Neural progenitor cell (in vitro differentiated cells): ENCODE data around the gene ARF5. TPM values are rescaled to one million over a fixed set of nuclear protein-coding genes. Genes with fewer than 3 reads are reported as not detected.
A peak's percentile ranks its signal among the peaks of the same experiment; 100 is the strongest.

Source experiments
- DNase-seq: peaks from one replicate; pipeline ENCODE4 v3.0.0-alpha.2; 2016; ENCODE audit warnings: low spot score
- H2AFZ ChIP-seq: fragments of 200-600 bp; sonication (generic); replicated peaks from 2 replicates; pipeline ENCODE4 v1.6.1; 2016; ENCODE audit warnings: antibody characterized with exemption
- H3F3A ChIP-seq: fragments of 200-600 bp; sonication (generic); 2 replicates; pipeline ENCODE4 v1.6.1; 2016; ENCODE audit warnings: antibody characterized with exemption, low read depth
- H3K27ac ChIP-seq: fragments of 200-600 bp; sonication (generic); 2 replicates; pipeline ENCODE4 v1.5.1; 2016; ENCODE audit warnings: mild to moderate bottlenecking
- H3K27me3 ChIP-seq: fragments of 200-600 bp; sonication (generic); 2 replicates; pipeline ENCODE4 v1.6.1; 2016; ENCODE audit warnings: mild to moderate bottlenecking, moderate library complexity
- H3K36me3 ChIP-seq: fragments of 200-600 bp; sonication (generic); 2 replicates; pipeline ENCODE4 v1.5.1; 2016
- H3K4me1 ChIP-seq: fragments of 200-600 bp; sonication (generic); 2 replicates; pipeline ENCODE4 v1.6.1; 2016; ENCODE audit warnings: mixed run types
- H3K4me2 ChIP-seq: fragments of 200-600 bp; sonication (generic); 2 replicates; pipeline ENCODE4 v1.6.1; 2016
- H3K4me3 ChIP-seq: fragments of 200-600 bp; sonication (generic); 2 replicates; pipeline ENCODE4 v1.5.1; 2016
- H3K79me2 ChIP-seq: fragments of 200-600 bp; sonication (generic); 2 replicates; pipeline ENCODE4 v1.6.1; 2016; ENCODE audit warnings: low read depth
- H3K9ac ChIP-seq: fragments of 200-600 bp; sonication (generic); 2 replicates; pipeline ENCODE4 v1.6.1; 2016
- H3K9me3 ChIP-seq: fragments of 200-600 bp; sonication (generic); 2 replicates; pipeline ENCODE4 v1.5.1; 2016; ENCODE audit warnings: low read depth
- H4K20me1 ChIP-seq: fragments of 200-600 bp; sonication (generic); 2 replicates; pipeline ENCODE4 v1.6.1; 2016; ENCODE audit warnings: low read depth
- H3K27ac Mint-ChIP-seq: 3 replicates; pipeline ENCODE4 v1.8.0; 2021; ENCODE audit warnings: mixed read lengths
- H3K27me3 Mint-ChIP-seq: 2 replicates; pipeline ENCODE4 v1.8.0; 2022; ENCODE audit warnings: low read depth, mild to moderate bottlenecking, inconsistent platforms, moderate library complexity, mixed read lengths; ENCODE audit not compliant: insufficient read depth
- H3K36me3 Mint-ChIP-seq: 3 replicates; pipeline ENCODE4 v1.8.0; 2021; ENCODE audit warnings: mixed read lengths
- H3K4me1 Mint-ChIP-seq: 3 replicates; pipeline ENCODE4 v1.8.0; 2021; ENCODE audit warnings: mixed read lengths
- H3K4me3 Mint-ChIP-seq: 3 replicates; pipeline ENCODE4 v1.8.0; 2021; ENCODE audit warnings: mild to moderate bottlenecking, moderate library complexity, mixed read lengths
- H3K9me3 Mint-ChIP-seq: 3 replicates; pipeline ENCODE4 v1.8.0; 2020; ENCODE audit warnings: mixed read lengths
- EZH2 ChIP-seq: fragments of 200-600 bp; sonication (generic); IDR thresholded peaks from 2 replicates; pipeline ENCODE4 v1.6.1; 2017; ENCODE audit warnings: antibody characterized with exemption, mild to moderate bottlenecking, moderate library complexity
- EZH2phosphoT487 ChIP-seq: fragments of 200-600 bp; sonication (generic); IDR thresholded peaks from 2 replicates; pipeline ENCODE4 v1.6.1; 2017; ENCODE audit warnings: antibody characterized with exemption
- total RNA-seq: library from RNA; depleted of rRNA; stranded (reverse); fragments of >200 nt; gene quantifications from 2 replicates; pipeline ENCODE4 v1.2.3, GENCODE V29; 2015; ENCODE audit warnings: low replicate concordance
- TF ChIP-seq, protein P1 (sequence below): fragments of 200-600 bp; sonication (generic); IDR thresholded peaks from 2 replicates; pipeline ENCODE4 v1.5.1; 2017; ENCODE audit warnings: antibody characterized with exemption, mild to moderate bottlenecking

The ARF5 gene
- total RNA-seq, 1 donor from 2014 or later = 229 TPM

DNA sequence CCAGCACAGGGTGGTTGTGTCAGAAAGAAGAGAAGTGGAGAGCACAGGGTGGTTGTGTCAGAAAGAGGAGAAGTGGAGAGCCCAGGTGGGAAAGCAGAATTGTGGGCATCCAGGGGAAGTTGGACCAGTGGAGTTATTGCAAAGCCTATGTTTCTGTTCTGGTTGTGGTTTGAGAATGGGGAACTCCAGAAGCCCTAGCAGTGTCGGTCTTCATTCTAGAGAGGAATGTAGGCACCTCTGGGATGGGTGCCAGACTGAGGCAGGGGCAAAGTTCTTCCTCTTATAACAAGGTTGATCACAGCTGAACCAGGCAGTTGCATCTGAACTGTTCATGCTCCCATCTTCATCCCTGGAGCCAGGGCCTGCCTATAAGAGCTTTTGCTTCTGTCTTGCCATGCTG, 6.3 kb downstream of the ARF5 start:
- Histone ChIP-seq H3K4me2 (no peak overlapping the region), H3F3A (no peaks in the 10 kb centered on the region), H3K79me2 (peaks cover 3% of the 10 kb centered on the region), H2AFZ (no peak overlapping the region), H3K27ac (no peak overlapping the region), H3K4me3 (no peak overlapping the region), H3K27me3 (no peaks in the 10 kb centered on the region), H4K20me1 (peaks cover 5% of the 10 kb centered on the region), H3K9me3 (no peaks in the 10 kb centered on the region), H3K9ac (no peak overlapping the region), H3K36me3 (no peaks in the 10 kb centered on the region), H3K4me1 (no peaks in the 10 kb centered on the region)
- no peak overlapping the region for H3K27ac Mint-ChIP-seq
- peaks cover 6% of the 10 kb centered on the region for H3K4me1 Mint-ChIP-seq
- no peak for DNase-seq
- H3K27me3 Mint-ChIP-seq = peaks cover 7% of the 10 kb centered on the region
- H3K4me3 Mint-ChIP-seq = no peak overlapping the region
- H3K36me3 Mint-ChIP-seq = peaks cover 14% of the 10 kb centered on the region
- H3K9me3 Mint-ChIP-seq = no peaks in the 10 kb centered on the region
- TF ChIP-seq EZH2phosphoT487 (no peak), EZH2 (no peak)
- TF ChIP-seq, protein P1, sequence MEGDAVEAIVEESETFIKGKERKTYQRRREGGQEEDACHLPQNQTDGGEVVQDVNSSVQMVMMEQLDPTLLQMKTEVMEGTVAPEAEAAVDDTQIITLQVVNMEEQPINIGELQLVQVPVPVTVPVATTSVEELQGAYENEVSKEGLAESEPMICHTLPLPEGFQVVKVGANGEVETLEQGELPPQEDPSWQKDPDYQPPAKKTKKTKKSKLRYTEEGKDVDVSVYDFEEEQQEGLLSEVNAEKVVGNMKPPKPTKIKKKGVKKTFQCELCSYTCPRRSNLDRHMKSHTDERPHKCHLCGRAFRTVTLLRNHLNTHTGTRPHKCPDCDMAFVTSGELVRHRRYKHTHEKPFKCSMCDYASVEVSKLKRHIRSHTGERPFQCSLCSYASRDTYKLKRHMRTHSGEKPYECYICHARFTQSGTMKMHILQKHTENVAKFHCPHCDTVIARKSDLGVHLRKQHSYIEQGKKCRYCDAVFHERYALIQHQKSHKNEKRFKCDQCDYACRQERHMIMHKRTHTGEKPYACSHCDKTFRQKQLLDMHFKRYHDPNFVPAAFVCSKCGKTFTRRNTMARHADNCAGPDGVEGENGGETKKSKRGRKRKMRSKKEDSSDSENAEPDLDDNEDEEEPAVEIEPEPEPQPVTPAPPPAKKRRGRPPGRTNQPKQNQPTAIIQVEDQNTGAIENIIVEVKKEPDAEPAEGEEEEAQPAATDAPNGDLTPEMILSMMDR = no peak

DNA sequence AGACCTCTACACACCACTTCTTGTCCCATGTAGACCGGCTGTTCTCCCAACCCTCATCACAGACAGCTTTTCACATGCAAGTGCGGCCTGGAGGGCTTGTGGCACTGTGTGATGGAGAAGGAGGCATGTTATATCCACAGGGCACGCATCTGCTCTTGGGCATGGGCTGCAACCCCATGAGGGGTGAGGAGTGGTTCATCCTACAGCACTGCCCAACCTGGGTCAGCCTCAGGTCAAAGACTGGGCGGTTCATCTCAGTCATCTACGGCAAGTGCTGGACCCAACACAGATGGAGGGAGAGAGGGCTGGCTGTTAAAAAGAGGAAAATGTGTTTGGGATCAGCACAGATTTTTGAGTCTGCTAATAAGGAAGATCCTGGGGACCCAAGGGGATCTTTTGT, 7.5 kb downstream of the ARF5 start:
- Mint-ChIP-seq H3K27ac (no peak overlapping the region), H3K36me3 (peaks cover 10% of the 10 kb centered on the region), H3K4me3 (no peak overlapping the region), H3K9me3 (no peaks in the 10 kb centered on the region), H3K4me1 (no peaks in the 10 kb centered on the region), H3K27me3 (peaks cover 7% of the 10 kb centered on the region)
- H3K27me3 ChIP-seq = no peaks in the 10 kb centered on the region
- no peaks in the 10 kb centered on the region for H3F3A ChIP-seq
- H3K4me2 ChIP-seq = no peak overlapping the region
- H4K20me1 ChIP-seq = no peaks in the 10 kb centered on the region
- peaks cover 2% of the 10 kb centered on the region for H3K4me1 ChIP-seq
- no peak overlapping the region for H3K9ac ChIP-seq
- H3K9me3 ChIP-seq = no peaks in the 10 kb centered on the region
- H2AFZ ChIP-seq = no peak overlapping the region
- H3K27ac ChIP-seq = no peak overlapping the region
- no peak overlapping the region for H3K4me3 ChIP-seq
- H3K36me3 ChIP-seq = no peaks in the 10 kb centered on the region
- no peak for TF ChIP-seq EZH2
- TF ChIP-seq, protein P1 = no peak
- TF ChIP-seq EZH2phosphoT487 = no peak
- H3K79me2 ChIP-seq = no peaks in the 10 kb centered on the region
- no peak for DNase-seq

DNA sequence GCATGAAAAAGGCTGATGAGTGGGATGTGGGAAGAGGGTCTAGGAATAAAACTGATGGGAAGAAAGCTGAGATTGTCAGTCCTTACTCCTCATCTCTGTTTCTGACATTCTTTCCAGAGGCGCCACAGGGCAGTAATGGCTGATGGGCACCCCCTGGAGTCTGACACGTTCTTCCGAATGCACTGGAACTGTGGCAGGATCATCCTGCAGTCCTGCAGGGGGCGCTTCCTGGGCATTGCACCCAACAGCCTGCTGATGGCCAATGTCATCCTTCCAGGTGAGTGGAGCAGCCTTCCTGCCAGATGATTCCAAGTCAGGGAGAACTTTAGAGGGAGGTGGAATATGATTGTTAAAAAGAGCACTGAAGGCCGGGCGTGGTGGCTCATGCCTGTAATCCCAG, 10.1 kb downstream of the ARF5 start:
- no peaks in the 10 kb centered on the region for H3K36me3 Mint-ChIP-seq
- H3K4me3 ChIP-seq = no peak overlapping the region
- H3K9ac ChIP-seq = no peak overlapping the region
- H3K9me3 ChIP-seq = no peaks in the 10 kb centered on the region
- peaks cover 9% of the 10 kb centered on the region for H3K27me3 Mint-ChIP-seq
- no peak overlapping the region for H3K27ac ChIP-seq
- no peaks in the 10 kb centered on the region for H3K27me3 ChIP-seq
- no peak overlapping the region for H3K4me3 Mint-ChIP-seq
- H2AFZ ChIP-seq = no peak overlapping the region
- H4K20me1 ChIP-seq = no peaks in the 10 kb centered on the region
- H3K79me2 ChIP-seq = no peaks in the 10 kb centered on the region
- no peaks in the 10 kb centered on the region for H3K9me3 Mint-ChIP-seq
- H3K4me1 Mint-ChIP-seq = no peaks in the 10 kb centered on the region
- no peak overlapping the region for H3K4me2 ChIP-seq
- peak; percentile 34 for DNase-seq
- H3K27ac Mint-ChIP-seq = no peak overlapping the region
- TF ChIP-seq EZH2phosphoT487 = no peak
- TF ChIP-seq, protein P1 = peak; percentile 52
- peaks cover 8% of the 10 kb centered on the region for H3K4me1 ChIP-seq
- H3K36me3 ChIP-seq = no peaks in the 10 kb centered on the region
- H3F3A ChIP-seq = no peaks in the 10 kb centered on the region

DNA sequence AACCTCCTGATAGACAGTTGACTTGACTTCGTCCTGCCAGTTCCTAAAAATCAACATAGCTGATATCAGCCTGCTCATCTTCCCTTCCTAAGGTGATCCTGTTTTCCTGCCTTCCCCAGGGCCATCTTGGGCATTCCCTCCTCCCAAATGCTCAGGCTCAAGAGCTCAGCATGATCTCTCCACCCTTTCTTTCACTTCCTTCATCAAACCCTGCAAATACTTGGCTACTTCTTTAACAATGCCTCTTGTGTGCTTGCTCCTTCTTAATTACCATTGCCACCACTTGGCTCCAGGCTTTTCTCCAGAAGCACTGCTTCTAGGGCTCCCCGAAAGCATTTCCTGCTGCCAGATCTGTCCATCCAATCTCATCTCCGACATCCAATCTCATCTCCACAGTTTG, 12.7 kb downstream of the ARF5 start:
- H3K9me3 ChIP-seq = no peaks in the 10 kb centered on the region
- DNase-seq = no peak
- no peaks in the 10 kb centered on the region for H3K4me1 Mint-ChIP-seq
- H2AFZ ChIP-seq = no peak overlapping the region
- no peaks in the 10 kb centered on the region for H3K79me2 ChIP-seq
- H3K27ac ChIP-seq = no peak overlapping the region
- no peaks in the 10 kb centered on the region for H4K20me1 ChIP-seq
- H3K36me3 ChIP-seq = no peaks in the 10 kb centered on the region
- H3F3A ChIP-seq = no peaks in the 10 kb centered on the region
- H3K27me3 Mint-ChIP-seq = peaks cover 8% of the 10 kb centered on the region
- no peaks in the 10 kb centered on the region for H3K9me3 Mint-ChIP-seq
- no peak overlapping the region for H3K27ac Mint-ChIP-seq
- TF ChIP-seq, protein P1 = no peak
- no peak for TF ChIP-seq EZH2phosphoT487
- no peak for TF ChIP-seq EZH2
- no peak overlapping the region for H3K4me3 ChIP-seq
- peaks cover 8% of the 10 kb centered on the region for H3K4me1 ChIP-seq
- H3K27me3 ChIP-seq = no peaks in the 10 kb centered on the region
- no peaks in the 10 kb centered on the region for H3K36me3 Mint-ChIP-seq
- H3K4me2 ChIP-seq = no peak overlapping the region
- H3K4me3 Mint-ChIP-seq = no peak overlapping the region
- H3K9ac ChIP-seq = no peak overlapping the region
